ENCODE results near the gene LFNG. TPM values are rescaled to one million over a fixed set of nuclear protein-coding genes. Genes with fewer than 3 reads are reported as not detected.
"Not testable (repeated sequence)": the region's sequence is repeated elsewhere in the genome, so short reads cannot be mapped to it uniquely, and the experiment has no call there.

LFNG gene
- total RNA-seq, 1 donor from 2014 or later: 26.4 TPM

DNA sequence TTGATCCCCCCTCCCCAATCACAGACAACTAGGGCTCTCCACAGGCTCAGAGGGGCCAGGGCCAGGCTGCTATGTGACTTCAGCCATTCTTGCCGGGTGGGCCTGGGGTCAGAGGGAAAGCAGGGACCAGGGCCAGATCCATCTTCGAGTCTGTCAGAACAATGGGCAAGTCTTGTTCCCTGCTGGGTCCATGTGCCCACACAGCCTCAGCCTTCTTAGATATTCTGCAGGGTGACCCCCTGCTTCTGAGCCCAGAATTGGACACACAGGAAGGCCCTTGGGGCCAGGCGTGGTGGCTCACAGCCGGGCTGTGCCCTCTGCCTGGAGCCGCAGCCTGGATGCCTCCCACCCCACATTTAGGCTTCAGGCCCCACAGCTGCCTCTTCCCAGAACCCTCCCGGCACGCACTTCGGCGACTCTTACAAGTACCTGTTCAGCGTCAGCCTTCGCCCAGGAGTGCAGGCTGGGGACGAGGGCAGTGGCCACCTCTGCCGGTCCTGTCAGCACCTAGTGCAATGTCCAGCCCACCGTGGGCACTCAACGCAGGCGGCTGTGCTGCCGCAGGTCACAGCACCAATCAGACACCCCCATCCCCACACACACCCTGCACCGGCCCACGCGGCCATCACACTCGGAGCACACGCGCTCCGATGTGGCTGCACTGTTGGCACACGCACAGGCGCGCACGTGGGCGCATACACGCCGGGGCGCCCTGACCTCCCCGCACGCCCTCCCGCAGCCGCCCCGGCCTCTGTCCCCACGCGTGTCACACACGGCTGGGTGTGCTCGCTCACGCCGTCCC, 11.6 kb downstream of the LFNG start:
- not testable (repeated sequence) for DNase-seq

GRCh38 chr7:2531796-2532110, 12.2 kb downstream of the LFNG start:
- DNase-seq: not testable (repeated sequence)

- not testable (repeated sequence) for DNase-seq
Observed at GRCh38 chr7:2532199-2532772, 12.7 kb downstream of the LFNG start.

- not testable (repeated sequence) for DNase-seq
Observed at GRCh38 chr7:2532816-2533215, 13.2 kb downstream of the LFNG start.

DNA sequence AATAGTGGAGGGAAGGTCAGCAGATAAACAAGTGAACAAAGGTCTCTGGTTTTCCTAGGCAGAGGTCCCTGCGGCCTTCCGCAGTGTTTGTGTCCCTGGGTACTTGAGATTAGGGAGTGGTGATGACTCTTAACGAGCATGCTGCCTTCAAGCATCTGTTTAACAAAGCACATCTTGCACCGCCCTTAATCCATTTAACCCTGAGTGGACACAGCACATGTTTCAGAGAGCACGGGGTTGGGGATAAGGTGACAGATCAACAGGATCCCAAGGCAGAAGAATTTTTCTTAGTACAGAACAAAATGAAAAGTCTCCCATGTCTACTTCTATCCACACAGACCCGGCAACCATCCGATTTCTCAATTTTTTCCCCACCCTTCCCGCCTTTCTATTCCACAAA, 14.0 kb downstream of the LFNG start:
- DNase-seq: not testable (repeated sequence)

GRCh38 chr7:2534214-2534613, 14.6 kb downstream of the LFNG start:
- not testable (repeated sequence) for DNase-seq

GRCh38 chr7:2535872-2536627, 16.5 kb downstream of the LFNG start:
- not testable (repeated sequence) for DNase-seq

DNA sequence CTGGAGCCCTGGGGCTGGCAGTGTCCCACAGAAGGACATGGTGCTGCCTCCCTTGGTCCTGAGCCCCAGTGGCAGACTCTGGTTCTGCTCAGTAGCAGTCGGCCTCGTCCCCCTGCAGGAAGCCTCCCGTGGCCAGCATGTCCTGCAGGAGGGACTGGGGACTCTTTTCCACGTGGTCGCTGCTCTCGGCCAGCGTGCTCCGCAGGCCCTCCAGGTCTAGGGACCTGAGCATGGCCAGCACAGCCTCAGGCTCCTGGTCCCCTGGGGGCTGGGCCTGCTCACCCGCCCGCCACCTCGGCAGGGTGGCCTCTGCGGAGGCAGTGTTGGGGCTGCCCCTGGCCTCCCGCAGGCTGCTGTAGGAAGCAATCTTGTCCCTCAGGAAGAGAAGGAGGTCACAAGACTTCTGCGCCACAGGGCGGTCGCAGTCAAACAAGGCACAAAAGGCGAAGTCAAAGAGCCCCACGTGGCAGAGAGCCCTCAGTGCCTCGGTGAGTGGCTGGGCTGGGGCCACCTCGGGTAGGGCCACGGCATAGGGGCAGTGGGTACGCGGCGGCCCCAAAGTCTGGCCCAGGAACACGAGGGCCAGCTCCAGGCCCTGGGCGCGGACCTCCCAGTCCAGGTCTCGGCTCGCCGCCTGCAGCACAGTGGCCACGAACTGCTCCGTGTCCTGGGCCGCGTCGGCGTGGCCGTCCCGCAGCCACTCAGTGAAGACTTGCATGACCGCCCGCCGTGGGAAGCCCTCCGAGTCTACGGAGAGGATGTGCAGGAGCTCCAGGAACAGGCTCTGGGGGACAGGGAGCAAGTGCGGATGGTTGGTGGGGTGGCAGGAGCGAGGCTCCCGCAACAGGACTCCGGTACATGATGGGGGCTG, 18.6 kb downstream of the LFNG start:
- DNase-seq: no peak

GRCh38 chr7:2539031-2539911, 19.7 kb downstream of the LFNG start:
- DNase-seq: no peak

GRCh38 chr7:2540133-2540532, 20.6 kb downstream of the LFNG start:
- DNase-seq: no peak

DNA sequence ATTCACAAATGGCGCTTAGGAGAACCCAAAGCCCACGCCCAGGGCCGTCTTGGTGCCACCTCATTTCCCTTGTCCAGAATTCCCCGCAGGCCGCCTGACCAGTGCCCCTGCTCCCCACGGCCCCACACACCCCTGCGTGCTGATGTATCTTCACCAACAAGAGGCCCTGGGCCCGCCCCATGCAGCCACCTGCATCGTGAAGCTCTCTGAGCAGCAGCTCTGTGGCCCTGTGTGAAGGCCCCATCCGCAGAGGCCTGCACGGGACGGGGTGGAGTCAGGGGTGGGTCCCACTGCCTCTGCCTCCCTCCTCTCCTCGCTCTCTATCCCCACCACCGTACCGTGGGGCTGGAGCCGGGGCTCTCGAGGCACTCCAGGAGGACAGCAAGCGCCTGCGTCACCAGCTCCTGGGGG, 21.1 kb downstream of the LFNG start:
- no peak for DNase-seq

DNA sequence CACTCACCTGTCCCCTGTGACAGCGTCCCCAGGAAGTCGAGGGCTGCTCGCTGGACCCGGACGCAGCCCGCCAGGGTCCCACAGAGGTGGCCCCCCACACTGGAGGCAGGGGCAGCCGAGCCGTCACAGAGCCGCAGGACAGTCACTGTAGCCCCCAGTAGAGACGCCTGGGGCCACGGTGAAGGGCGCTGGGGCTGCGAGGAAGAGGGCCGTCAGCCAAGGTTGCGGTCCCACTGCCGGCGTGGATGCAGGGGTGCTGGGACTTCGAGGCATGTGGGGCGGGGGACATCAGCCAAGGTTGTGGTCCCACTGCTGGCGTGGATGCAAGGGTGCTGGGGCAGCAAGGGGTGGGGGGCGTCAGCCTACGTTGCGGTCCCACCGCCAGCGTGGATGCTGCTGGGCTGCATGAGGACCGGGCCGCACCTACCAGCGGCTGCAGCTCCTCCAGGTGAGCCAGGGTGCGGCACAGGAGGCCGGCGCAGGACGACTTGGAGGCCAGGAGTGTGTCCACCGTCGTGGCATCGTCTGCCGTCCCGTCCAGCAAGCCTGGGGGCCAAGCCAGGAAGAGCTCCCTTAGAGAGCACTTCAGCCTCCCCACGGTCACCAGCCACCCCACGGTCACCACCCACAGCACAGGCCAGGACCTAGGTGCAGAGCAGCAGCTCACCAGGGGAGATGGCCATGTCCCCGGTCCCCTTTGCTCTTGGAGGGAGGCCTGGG, 21.9 kb downstream of the LFNG start:
- DNase-seq: no peak

GRCh38 chr7:2542011-2542915, 22.7 kb downstream of the LFNG start:
- no peak for DNase-seq

DNA sequence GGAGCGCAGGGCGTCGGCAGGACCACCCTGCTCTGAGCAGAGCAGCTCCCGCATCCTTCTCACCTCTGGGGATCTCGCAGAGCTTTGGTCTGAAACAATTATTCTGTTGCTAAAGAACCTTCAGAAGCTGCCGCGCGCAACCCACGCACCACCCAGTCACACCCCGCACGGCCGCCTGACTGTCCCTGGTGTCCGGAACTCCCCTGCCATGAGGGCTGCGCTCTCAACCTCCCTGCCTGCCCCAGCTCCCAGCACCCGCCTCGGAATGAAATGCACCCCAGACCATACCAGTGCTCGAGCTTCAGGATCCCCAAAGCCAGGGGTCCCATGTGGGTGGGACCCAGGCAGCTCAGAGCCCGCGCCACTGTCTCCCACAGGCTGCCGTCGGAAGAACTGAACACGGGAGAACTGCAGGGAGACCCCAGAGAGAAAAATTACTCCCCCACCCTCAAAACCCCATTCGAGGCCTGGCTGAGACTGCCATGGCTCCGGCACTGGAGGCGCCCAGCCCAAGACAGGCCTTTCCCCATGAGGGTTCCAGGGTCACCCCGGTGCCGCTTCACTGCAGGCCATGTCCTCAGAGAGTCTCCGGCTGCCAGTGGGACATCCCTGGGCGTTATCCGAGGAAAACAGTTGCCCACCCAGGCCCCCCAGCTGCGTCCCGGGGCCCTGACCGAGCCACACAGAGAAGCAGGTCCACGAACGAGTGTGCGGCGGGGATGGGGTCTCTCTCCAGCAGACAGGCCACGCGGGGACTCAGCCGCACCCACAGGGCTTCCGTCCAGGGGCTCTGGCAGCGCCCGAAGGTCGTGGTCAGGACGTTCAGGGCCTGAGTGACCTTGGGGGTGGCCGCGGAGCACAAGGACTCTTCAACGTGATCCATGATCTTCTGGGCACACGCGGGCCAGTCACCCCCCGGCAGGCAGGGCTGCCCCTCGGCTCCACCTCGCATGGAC, 23.6 kb downstream of the LFNG start:
- DNase-seq: no peak

DNA sequence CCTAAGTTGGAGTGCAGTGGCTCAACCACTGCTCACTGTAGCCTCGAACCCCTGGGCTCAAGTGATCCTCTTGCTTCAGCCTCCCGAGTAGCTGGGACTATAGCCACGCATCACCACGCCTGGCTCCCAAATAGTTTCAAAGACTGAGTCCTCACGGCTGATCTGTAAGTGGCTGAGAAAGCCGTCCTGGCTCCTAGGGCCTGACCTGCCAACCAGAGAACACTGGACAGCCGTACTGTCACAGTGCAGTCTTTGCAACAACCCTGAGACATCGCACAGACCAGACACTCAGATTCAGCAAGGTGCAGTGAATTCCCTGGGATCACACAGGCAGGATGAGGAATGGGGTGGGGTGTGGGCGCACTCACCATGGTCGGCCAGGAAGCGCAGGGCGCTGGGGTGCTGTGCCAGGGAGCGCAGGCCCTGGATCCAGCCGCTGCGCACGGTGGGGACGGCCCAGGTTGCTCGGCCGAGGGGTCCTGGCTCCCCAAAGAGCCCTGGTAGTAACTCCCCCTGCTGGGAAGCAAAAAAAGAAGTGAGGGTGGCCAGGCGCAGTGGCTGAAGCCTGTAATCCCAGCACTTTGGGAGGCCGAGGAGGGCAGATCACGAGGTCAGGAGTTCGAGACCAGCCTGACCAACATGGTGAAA, 25.1 kb downstream of the LFNG start:
- no peak for DNase-seq

DNA sequence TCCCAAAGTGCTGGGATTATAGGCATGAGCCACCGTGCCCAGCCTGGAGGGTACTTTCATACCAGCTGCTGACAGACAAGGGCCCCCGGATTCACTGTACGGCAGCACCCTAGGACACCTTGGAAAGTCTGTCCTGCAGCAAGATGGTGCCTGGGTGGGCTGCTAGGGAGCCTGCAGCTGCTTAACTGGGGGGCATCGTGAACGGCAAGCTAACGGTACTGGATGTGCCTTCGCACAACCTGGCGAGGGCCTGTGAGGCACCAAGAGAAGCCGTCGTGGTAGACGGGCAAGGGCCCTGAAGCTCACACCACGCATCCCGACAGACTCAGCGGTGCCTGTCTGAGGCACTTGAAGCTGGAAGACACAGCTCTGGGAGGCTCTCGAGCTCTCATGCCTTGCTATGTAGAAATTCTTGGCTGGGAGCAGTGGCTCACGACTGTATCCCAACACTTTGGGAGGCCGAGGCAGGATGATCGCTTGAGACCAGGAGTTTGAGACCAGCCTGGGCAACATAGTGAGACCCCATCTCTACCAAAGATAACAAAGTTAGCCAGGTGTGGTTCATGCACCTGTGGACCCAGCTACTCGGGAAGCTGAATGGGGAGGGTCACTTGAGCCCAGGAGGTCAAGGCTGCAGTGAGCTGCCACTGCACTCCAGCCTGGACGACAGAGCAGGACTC, 26.3 kb downstream of the LFNG start:
- DNase-seq: no peak

- no peak for DNase-seq
Observed at GRCh38 chr7:2546776-2547586, 27.4 kb downstream of the LFNG start.

Measured in dermis blood vessel endothelial cell (primary cell).